A549 (cell line): ENCODE measurements around the gene GPR26.

Source experiments
- CBX8 ChIP-seq: fragments of 200-600 bp; sonication (generic); IDR thresholded peaks from 2 replicates; pipeline ENCODE4 v1.6.1; 2016
- CHD2 ChIP-seq: fragments of 150-350 bp; IDR thresholded peaks from 2 replicates; pipeline ENCODE4 v1.6.1; 2014; ENCODE audit warnings: low read length; ENCODE audit not compliant: partially characterized antibody
- CTCF ChIP-seq: fragments of >200 bp; sonication (Bioruptor Twin); formaldehyde crosslinking; IDR thresholded peaks from 3 replicates; pipeline ENCODE4 v1.5.1; 2016
- EP300 ChIP-seq, 2 experiments: fragments of >200 bp; sonication (Bioruptor Twin); formaldehyde crosslinking; IDR thresholded peaks; 2 replicates in 1 of 2; 3 replicates in 1 of 2; pipeline ENCODE4 v1.6.1; 2016 to 2017
- GATA3 ChIP-seq: IDR thresholded peaks from 2 replicates; pipeline ENCODE4 v1.6.1; 2012; ENCODE audit warnings: borderline replicate concordance
- HDAC2 ChIP-seq: fragments of 200-600 bp; sonication (generic); IDR thresholded peaks from 2 replicates; pipeline ENCODE4 v1.6.1; 2016
- NFE2L2 ChIP-seq: fragments of 150-350 bp; conservative IDR thresholded peaks from 2 replicates; pipeline ENCODE4 v1.6.1; 2014; ENCODE audit warnings: low read length
- PHF8 ChIP-seq: fragments of 200-600 bp; sonication (generic); IDR thresholded peaks from 2 replicates; pipeline ENCODE4 v1.6.1; 2016; ENCODE audit warnings: low read depth, mild to moderate bottlenecking, antibody characterized with exemption, moderate library complexity, borderline replicate concordance
- POLR2A ChIP-seq: IDR thresholded peaks from 2 replicates; pipeline ENCODE4 v1.6.1; 2012; ENCODE audit warnings: mild to moderate bottlenecking, low read length
- RNF2 ChIP-seq: fragments of 200-600 bp; sonication (generic); IDR thresholded peaks from 2 replicates; pipeline ENCODE4 v1.6.1; 2016; ENCODE audit warnings: low read depth, mild to moderate bottlenecking, antibody characterized with exemption, moderate library complexity, borderline replicate concordance
- TF ChIP-seq, protein P1 (sequence below): IDR thresholded peaks from 2 replicates; pipeline ENCODE4 v1.6.1; 2012; ENCODE audit warnings: low read depth, borderline replicate concordance
- TF ChIP-seq, protein P2 (sequence below): fragments of >200 bp; sonication (Bioruptor Twin); formaldehyde crosslinking; IDR thresholded peaks from 3 replicates; pipeline ENCODE4 v1.6.1; 2016

DNA sequence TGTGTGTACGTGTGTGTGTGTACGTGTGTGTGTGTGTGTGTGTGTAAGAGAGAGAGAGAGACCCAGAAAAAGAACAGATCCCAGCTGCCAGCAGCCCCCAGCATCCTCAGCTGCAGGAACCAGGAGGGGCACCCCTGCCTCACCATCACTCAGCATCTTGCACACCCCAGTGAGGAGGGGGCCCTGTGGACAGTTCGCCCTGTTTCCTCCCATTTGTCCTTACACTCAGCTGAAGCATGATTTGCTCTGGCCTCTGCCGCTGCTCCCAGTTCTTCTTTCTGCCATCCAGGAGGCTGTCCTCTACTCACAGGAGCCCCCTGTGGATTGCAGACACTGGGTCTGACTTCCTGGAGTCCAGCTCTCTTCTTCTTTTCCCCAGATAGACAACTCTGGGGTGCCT is 9.7 kb downstream of the GPR26 start:
- TF ChIP-seq CTCF = no peak
- TF ChIP-seq NFE2L2 = no peak
- TF ChIP-seq CBX8 = no peak
- no peak for TF ChIP-seq GATA3
- TF ChIP-seq HDAC2 = no peak
- TF ChIP-seq RNF2 = no peak
- TF ChIP-seq, protein P1, sequence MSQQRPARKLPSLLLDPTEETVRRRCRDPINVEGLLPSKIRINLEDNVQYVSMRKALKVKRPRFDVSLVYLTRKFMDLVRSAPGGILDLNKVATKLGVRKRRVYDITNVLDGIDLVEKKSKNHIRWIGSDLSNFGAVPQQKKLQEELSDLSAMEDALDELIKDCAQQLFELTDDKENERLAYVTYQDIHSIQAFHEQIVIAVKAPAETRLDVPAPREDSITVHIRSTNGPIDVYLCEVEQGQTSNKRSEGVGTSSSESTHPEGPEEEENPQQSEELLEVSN = no peak
- no peak for TF ChIP-seq POLR2A
- TF ChIP-seq PHF8 = no peak
- TF ChIP-seq, protein P2, sequence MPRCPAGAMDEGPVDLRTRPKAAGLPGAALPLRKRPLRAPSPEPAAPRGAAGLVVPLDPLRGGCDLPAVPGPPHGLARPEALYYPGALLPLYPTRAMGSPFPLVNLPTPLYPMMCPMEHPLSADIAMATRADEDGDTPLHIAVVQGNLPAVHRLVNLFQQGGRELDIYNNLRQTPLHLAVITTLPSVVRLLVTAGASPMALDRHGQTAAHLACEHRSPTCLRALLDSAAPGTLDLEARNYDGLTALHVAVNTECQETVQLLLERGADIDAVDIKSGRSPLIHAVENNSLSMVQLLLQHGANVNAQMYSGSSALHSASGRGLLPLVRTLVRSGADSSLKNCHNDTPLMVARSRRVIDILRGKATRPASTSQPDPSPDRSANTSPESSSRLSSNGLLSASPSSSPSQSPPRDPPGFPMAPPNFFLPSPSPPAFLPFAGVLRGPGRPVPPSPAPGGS = no peak
- TF ChIP-seq EP300 (IDR thresholded peaks at IDR 0.05) = no peak
- no peak for TF ChIP-seq CHD2
